Inferior parietal cortex (tissue), 1 donor: Measurements from ENCODE around the gene BRSK2.

Experiments
- DNase-seq: peaks from one replicate; pipeline ENCODE4 v3.0.0-alpha.2; 2016; ENCODE audit errors: extremely low spot score

Gene BRSK2

DNA sequence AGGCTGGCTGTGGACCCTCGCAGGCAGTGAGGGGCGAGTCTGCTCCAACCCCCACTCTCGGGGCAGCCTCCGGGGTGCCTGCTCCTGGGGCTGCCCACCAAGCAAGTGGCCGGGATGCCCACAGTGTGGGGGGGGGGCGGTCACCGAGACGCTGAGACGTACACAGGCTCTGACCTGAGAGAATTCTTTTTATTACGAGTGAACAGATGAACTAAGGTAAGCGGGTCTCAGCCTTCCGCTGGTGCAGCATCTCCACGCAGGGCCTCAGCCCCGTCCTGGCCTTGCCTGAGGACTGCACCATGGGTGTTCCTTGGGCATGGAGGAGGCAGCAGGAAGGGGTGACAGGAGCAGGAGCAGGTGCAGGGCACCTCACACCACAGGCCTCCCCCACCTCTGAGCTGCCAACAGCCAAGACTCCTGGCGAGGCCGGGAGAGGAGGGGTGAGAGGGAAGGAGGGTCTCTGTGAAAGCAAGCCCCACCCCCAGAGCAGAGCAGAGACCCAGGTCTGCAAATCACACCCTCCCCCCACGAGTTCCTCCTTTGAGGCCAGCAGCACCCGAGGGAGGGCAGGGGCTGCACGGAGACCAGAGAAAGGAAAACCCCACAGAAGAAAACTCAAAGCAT lies 79.7 kb downstream of the BRSK2 start:
- no peak for DNase-seq

DNA sequence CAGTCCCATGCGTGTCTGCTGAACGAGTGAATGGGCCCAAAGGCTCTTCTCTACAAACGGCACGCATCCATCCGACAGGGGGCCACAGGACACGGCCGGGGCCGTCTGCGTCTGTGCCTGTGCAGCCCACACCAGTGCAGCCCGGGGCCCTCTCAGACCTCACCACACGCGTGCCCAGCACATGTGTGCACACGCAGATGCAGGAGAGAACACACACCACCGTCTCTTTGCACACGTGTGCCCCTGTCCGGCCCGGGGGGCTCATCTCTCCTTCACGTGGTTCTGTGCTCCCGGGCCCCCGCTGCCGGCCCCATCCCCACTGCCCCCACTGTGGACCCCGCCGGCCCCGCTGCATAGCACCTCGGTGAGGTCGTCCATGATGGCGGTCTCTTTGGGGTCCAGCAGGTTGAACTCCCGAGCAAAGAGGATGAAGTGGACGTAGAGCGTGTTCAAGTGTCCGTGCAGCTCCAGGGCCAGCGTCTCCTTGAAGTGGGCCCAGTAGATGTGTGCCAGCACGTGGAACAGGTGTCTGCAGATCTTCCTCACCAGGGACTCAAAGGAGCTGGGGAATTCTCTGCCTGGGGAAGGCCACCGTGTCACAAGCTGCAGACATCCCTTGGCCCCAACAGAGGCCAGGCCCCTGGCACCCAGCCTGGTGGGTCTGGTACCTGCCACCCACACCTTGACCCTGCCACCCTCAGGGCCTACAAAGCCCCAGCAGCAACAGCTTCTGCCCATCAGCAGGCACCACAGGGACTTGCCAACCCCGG lies 80.4 kb downstream of the BRSK2 start:
- DNase-seq = no peak

DNA sequence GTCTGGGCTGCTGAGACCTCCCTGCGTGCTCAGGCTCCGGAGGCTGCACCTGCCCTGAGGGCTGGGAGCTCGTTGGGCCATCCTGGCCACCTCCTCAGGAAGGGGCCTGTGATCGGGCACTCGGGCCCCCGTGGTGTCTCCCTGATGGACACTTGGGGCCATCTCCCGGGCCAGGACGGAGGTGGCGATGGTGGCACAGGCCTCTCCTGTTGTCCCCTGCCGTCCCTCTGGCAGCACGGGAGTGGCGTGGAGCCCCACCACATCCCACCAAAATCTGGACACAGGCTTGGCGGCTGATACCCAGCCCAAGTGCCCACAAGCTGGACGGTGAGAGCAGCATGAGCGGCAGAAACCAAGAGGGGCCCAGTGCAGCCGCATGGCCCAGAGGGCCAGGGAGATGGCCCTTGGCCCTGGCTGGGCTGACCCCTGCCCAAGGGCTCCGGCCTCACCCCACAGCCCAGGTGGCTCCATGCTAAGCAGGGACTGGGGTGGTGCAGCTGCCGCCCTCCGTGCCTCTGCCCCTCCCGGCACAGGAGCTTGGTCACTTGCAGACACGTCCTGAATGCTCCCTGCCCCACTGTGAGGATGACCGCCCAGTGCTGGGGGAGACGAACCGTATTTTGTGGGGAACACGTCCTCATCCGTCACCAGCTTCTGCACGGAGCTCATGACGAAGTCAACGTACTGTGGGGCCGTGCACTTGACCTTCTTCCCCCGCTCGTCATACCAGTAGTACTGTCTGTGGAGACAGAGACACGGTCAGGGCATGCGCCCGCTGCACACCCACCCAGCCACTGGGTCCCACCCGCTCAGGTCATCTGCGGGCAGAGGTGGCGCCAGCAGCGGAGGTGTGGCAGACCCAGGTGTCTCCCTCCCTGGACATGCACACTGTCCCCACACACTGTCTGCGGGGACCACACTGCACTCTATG lies 81.2 kb downstream of the BRSK2 start:
- no peak for DNase-seq

DNA sequence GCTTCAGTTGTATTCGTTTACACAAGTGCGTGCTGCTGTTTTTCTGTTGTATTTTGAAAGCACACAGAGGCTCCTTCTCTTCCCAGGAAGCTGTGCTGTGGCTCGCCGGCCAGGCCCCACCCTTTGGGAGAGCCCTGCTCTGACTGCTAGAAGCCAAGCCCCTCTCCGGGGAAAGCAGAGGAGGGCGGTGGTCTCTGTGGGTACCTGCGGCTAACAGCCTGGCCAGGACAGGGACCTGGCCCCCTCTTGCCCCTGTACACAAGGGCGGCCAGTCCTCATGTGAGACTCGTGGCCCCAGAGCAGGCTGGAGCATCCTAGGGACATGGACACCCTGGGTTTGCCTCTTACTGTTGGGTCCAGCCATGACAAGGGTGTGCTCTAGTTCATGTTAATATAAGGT lies 82.0 kb downstream of the BRSK2 start:
- no peak for DNase-seq

DNA sequence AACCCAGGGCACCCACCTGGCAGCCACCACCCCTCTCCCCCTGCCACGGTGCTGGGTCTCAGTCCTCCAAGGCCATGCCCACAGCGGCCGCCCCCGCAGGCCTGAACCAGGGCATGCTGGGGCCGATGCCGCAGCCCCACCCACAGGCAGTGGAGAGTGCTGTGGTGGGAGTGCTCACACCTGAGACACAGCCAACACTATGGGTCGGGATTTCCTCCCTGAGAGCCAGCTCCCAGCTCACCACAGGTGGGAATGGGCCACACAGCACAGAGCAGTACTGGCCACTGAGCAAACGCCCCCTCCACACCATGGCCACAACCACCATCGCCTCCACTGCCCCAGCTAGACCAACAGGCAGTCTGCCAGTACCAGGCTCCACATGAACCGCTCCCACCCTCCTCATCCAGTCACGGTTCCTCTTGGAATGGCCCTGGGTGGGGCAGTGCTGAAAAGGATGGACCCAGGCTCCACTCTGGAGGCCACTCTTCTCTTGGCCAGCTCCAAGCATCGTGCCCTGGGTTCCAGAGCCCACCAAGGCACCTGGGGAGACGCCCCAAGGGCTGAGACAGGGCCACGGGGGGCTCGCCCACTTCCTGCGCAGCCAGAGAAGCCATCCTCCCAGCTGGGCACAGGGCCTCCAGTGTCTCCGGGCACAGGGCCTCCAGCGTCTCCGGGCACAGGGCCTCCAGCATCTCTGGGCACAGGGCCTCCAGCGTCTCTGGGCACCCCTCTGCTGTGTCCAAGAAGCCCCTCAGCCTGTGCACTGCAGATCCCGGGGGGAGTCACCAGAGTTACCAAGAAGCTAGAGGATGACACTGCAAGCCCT lies 82.7 kb downstream of the BRSK2 start:
- no peak for DNase-seq

DNA sequence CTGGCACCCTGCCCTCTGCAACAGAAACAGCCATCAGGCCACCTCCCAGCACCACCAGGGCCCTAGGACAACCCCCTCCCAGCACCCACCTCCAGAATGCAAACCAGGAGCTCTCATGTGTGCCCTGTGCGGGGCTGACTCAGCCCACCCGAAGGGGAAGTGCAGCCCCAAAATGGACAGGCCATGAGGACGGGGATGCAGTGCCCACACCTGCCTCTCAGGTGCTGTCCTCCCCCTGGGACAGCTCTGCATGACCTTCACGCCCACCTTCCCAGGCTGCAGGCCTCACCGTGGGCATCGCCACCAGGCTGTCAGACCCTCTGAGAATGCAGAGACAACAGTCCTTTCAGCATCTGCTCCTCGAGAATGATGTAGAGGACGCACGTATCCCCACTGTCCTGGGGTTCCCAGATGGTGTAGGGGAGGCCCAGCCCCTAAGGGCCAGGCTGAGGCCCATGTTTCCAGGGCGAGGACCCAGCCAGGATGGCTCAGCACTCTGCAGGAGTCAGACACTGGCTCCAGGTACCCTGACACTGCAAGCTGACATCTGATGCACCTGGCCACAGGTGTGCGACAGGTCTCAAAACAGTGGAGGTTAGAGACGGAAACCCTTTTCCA lies 83.4 kb downstream of the BRSK2 start:
- DNase-seq = no peak

DNA sequence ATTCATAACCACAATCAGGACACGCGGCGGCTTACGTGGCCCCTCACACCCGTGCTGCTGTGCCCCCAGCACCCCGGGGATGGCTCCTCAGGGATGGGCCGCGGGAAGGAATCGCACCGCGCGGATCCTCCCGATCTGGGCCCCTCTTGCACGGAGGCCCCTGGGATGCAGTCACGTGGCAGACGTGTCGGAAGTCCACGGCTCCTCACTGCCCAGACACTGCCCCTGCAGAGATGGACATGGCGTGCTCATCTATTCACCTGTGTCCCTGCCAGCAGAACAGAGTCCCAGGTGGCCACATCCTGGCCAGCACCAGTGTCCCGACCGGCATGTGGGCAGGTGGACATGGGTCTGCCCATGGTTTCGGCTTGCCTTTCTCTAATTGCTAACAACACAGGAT lies 84.1 kb downstream of the BRSK2 start:
- DNase-seq = no peak

DNA sequence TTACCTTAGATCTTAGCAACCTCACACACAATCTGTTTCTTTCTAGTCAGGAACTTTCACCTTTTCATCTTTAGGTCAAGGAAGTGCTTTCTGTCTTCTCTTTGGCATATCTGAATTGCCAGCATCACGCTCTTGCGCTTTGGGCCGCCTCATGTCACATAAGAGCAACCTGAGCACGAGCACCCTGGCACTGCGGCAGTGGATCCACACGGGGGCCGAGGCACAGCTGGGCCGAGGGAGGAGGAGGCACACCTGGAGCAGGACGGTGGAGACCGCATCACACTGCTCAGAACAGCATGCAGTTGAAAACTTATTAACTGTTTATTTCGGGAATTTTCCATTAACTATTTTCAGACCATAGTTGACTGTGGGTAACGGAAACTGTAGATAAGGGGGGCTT lies 86.1 kb downstream of the BRSK2 start:
- DNase-seq = no peak

DNA sequence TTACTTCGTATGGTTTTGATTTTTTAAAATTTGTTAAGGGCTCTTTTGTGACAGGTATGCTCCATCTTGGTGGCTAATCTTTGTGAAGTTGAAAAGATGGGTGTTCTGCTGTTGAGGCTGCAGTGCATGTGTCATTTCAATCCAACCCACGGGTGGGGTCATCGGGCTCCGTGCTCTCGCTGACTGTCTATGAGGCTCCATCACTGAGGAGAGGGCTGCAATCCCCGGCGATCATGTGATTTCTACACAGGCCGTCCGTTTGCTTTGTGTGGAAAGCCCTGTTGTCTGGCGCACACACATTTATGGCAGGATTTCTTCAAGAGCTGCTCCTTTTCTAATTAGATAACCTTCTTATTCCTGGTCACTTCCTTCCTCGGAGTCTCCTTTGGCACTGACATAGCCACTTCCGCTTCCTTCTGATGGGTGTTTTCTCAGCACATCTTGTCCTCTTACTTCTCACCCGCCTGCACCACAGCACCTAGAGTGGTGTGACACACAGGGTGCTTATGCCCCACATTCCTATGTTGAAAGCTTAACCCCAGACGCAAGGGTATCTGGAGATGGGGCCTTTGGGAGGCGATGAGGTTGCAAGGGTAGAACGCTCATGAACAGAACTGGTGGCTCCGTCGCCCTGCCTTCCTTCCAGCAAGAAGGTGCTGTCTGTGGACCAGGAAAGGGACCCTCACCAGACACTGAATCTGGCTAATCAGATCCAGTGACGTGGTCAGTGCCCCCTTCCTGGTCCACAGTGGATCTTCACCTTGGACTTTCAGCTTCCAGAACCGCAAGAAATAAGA lies 87.4 kb downstream of the BRSK2 start:
- DNase-seq = no peak

DNA sequence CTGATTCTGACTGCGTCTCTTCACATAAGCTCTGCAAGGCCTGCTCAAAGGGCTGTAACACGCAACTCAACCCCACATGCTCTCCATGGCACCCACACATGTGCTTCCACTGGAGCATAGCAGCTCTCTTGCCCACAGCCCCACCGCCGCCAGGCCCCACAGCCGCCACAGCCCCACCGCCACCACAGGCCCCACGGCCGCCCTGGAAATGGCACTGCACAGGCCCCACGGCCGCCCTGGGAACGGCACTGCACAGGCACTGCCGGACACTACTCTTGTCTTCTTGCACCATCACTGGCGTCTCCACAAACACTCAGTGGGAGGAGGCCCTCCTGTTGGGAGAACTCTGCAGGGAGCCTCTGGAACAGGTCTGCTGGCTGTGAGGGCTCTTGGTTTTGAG lies 88.3 kb downstream of the BRSK2 start:
- no peak for DNase-seq

DNA sequence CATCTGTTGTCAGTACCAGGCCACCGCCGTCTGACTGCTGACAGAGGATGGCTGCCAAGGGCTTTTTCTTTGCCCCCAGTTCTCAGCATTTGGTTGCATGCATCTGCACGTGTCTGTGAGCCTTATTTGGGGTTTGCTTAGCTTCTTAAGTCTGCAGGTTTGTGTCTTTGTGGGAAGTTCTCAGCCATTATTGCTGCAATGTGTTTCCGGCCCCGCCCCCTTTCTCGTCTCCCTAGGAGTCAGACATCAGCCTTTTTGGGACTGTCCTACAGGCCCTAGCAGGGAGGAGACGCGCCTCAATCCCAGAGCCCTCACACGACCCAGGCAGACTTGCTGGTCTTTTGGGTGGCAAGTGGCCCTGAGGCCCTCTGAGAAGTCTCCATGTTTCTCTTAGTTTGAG lies 88.8 kb downstream of the BRSK2 start:
- no peak for DNase-seq

DNA sequence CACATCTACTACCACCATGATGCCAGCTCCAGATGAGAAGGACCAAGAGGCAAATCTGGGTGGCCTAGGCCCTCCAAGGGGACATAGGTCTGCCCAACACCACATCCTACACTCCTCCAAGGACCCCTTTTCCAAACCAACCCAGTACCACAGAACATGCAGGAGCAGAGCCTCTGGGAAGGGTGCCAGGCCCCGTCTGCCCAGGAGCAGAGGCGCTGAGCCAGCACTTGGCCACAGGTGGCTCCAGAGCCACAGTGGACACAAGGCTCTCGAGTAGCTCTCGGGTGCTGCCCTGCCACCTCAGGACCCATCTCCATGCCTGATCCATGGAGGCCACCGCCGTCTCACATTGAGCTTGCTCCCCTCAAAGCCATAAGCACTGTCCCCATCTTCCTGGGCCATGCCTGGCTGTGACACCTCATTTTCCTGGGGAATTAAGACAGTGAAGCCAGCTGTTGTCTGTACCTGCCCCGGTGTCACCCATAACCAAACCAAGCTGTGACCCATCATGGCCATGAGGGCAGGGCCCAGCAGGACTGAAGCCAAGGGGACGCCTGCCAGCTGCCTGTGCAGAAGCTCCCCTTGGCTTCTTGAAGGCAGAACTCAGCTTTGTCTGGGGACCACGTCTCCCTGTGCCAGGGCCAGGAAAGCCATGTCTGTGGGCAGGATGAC lies 89.4 kb downstream of the BRSK2 start:
- DNase-seq = no peak

DNA sequence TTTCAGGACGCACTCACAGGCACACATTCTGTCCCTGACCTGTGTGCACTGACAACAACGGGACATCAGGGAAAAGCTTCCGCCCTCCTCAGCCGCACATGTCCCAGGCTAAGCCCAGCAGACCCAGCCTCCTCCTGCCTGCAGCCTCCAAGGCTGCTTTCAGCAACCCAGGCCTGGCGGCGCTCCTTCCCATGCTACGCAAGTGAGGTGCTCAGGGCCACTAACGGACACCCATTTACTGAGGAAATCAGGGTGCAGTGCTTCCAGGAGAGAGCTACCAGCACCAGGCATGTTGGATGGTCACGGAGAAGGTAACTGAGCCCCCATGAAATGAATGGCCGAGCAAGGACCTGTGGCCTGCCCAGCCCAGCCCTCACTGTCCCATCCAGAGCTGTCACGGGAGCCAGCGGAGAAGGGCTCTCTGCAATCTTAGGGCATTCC lies 90.0 kb downstream of the BRSK2 start:
- DNase-seq = no peak

DNA sequence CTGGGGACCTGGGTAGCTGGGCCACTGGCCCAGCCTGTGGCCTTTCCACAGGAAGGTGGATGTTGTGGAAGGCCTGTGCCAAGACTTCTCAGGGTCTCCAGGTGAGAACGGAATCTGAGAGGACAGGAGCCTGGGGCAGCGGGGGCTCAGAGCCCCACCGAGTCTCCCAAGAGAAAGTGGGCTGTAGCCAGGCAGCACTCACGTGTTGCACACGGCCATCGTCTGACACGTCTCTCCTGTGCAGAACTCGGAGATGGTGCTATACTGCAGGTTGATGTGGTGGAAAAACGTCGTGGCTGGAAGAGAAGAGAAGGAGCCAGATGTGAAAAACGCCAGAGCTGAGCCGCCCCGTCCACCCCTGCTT lies 90.4 kb downstream of the BRSK2 start:
- DNase-seq = no peak

DNA sequence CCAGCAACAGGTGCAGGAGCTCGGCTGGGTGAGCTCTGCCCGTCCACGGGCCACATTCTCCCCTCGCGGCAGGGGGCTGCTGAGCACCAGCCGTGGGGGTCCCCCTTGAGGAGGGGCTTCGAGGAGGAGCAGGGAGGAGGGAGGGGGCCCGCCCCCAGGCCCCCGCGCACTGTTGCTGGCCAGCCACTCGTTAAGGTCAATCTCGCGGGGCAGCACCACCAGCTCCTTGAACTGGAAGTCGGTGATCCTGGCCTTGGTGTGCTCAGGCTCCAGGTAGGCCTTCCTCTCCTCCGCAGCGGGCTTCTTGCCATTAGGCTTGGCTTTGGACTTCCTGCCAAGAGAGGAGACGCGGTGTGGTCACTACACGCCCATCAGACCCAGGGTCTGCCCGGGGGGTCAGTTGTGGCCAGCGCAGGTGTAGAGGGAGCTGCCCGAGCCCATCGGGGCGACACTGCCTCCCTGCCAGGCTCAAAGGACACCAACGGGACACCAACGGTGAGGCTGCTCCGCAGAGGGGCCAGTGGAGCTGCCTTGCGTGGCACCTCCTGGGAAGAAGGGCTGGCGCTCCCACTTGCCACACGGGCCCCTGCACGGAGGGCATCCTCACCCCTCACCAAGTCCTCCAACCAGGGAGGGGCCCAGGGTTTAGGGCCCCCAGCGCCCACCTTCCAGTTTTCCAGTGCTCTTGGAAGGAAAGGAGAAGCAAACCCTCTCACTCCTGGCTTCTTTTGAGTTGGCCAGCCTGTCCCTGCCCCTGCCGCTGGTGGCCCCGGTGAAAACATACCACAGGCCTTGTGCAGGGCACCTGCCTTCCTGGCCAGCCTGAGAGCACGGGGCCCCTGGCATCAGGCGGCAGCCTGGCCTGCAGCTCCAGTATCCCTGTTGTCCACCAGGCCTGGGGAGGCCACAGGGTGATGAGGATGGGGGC lies 91.1 kb downstream of the BRSK2 start:
- no peak for DNase-seq

DNA sequence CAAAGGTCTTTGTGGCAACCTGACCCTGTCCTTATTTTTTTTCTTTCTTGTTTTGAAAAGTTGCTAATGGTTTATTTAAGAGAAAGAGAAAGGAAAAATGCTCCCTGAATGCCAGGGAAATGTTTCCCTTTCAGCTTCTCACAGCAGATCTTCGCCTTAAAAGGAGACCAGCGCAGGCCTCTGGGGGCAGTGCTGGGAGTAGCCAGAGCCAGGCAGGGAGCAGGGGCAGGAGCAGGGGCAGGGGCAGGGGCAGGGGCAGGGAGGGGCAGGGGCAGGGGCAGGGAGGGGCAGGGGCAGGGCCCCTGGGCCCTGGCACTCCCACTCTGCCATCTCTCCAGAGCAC lies 91.7 kb downstream of the BRSK2 start:
- no peak for DNase-seq

DNA sequence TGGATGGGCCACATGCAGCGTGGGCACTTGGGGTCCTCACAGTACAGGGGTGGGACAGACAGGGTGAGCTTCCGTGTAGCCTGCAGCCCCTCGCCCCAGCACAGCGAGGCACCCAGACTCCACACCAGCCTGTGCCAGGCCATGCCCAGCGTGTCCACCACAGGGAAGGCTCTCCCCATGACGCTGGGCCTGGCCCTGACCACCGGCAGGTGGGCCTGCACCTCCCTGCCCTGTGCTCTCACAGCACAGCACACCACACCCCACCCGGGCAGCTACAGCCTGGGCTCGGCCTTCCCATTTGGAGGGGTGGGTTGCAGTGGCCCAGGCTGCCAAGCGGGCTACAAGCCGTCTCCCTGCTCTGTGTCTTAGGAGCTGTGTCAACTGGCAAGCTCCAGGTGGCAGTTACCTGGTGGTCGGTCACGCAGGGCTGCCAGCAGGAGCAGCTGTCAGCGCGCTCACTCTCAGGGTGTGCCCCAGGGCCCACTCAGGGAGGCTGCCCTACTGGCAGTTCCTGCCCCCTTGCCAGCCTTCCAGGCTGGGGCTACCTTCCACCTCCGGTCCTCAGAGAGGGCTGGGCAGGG lies 92.2 kb downstream of the BRSK2 start:
- no peak for DNase-seq
